ENCODE results near the gene INO80D. TPM values are rescaled to one million over a fixed set of nuclear protein-coding genes. Genes with fewer than 3 reads are reported as not detected.

The INO80D gene
- total and polyA plus RNA-seq, 2 of the 13 experiments (the other 11 are each of a cell fraction or from before 2014, with no cell fraction given) = 7.6 to 7.9 TPM

- TF ChIP-seq PPARG (CRISPR knock-in tag; conservative IDR thresholded peaks at IDR 0.05) (no peak), NCOA2 (CRISPR knock-in tag; IDR thresholded peaks at IDR 0.05) (no peak; the same call in 1 of the 2 replicates), CBX5 (CRISPR knock-in tag; IDR thresholded peaks at IDR 0.05; ENCODE audit: borderline replicate concordance) (no peak), MZF1 (CRISPR knock-in tag; IDR thresholded peaks at IDR 0.05; ENCODE audit: borderline replicate concordance) (no peak), TRIM22 (IDR thresholded peaks at IDR 0.05) (no peak), KMT2B (CRISPR knock-in tag; IDR thresholded peaks at IDR 0.05) (no peak), ZFP62 (CRISPR knock-in tag; IDR thresholded peaks at IDR 0.05) (no peak), PATZ1 (CRISPR knock-in tag; IDR thresholded peaks at IDR 0.05) (no peak), LCORL (IDR thresholded peaks at IDR 0.05) (no peak), LCORL (CRISPR knock-in tag; IDR thresholded peaks at IDR 0.05) (peak; percentile 64; the same call in 1 of the 2 replicates), KLF6 (CRISPR knock-in tag; IDR thresholded peaks at IDR 0.05) (no peak), NR2F6 (IDR thresholded peaks at IDR 0.05) (no peak), NR2F6 (CRISPR knock-in tag; IDR thresholded peaks at IDR 0.05) (peak; percentile 25; the same call in 1 of the 2 replicates), ZBTB42 (CRISPR knock-in tag; IDR thresholded peaks at IDR 0.05) (no peak), EHMT2 (IDR thresholded peaks at IDR 0.05; ENCODE audit: borderline replicate concordance, low read depth, low read length) (no peak), HMG20B (CRISPR knock-in tag; conservative IDR thresholded peaks at IDR 0.05) (no peak), GTF3A (CRISPR knock-in tag; conservative IDR thresholded peaks at IDR 0.05) (0 out of 2 replicates have a peak, but pooled peaks have one; percentile 26), MAX (IDR thresholded peaks at IDR 0.05) (peak; percentile 25; the same call in 1 of the 2 replicates), ZNF713 (CRISPR knock-in tag; IDR thresholded peaks at IDR 0.05) (no peak), ZNF430 (CRISPR knock-in tag; IDR thresholded peaks at IDR 0.05) (0 out of 2 replicates have a peak, but pooled peaks have one; percentile 42), MYNN (CRISPR knock-in tag; IDR thresholded peaks at IDR 0.05; ENCODE audit: low read depth) (no peak), ZNF382 (CRISPR knock-in tag; IDR thresholded peaks at IDR 0.05; ENCODE audit: borderline replicate concordance) (no peak), POLR2A (IDR thresholded peaks at IDR 0.05; ENCODE audit: insufficient read depth in 1 of 2, low read depth in 2 of 2, low read length in 2 of 2) (no peak), ZNF790 (CRISPR knock-in tag; IDR thresholded peaks at IDR 0.05; ENCODE audit: borderline replicate concordance) (no peak), ATF2 (CRISPR knock-in tag; IDR thresholded peaks at IDR 0.05) (no peak), ZNF484 (CRISPR knock-in tag; IDR thresholded peaks at IDR 0.05; ENCODE audit: borderline replicate concordance, low read depth) (no peak), NR3C1 (CRISPR knock-in tag; IDR thresholded peaks at IDR 0.05) (no peak), WIZ (CRISPR knock-in tag; IDR thresholded peaks at IDR 0.05) (no peak), BCL6 (CRISPR knock-in tag; IDR thresholded peaks at IDR 0.05) (no peak)
These were observed 96.5 kb downstream of the INO80D start (continued) for GRCh38 chr2:205989271-205990071.

Data from HepG2 (cell line).